Suprapubic skin (tissue), 3 donors: Measurements from ENCODE around the gene CKM.

ENCODE experiments used
- EP300 ChIP-seq: sonication (generic); formaldehyde crosslinking; IDR thresholded peaks from one replicate; pipeline ENCODE4 v1.6.1; 2017; ENCODE audit warnings: antibody characterized with exemption
- TF ChIP-seq, protein P1 (sequence below), 2 donors: fragments of 200-600 bp in 1 of 2; fragments of 450-650 bp in 1 of 2; sonication (generic) in 1 of 2; IDR thresholded peaks; one replicate each; pipeline ENCODE4 v1.5.1; 2016 to 2019; ENCODE audit warnings: antibody characterized with exemption in 2 of 2, mild to moderate bottlenecking in 1 of 2, moderate library complexity in 1 of 2

GRCh38 chr19:45307361-45307760 is 15.3 kb downstream of the CKM start:
- TF ChIP-seq, protein P1, sequence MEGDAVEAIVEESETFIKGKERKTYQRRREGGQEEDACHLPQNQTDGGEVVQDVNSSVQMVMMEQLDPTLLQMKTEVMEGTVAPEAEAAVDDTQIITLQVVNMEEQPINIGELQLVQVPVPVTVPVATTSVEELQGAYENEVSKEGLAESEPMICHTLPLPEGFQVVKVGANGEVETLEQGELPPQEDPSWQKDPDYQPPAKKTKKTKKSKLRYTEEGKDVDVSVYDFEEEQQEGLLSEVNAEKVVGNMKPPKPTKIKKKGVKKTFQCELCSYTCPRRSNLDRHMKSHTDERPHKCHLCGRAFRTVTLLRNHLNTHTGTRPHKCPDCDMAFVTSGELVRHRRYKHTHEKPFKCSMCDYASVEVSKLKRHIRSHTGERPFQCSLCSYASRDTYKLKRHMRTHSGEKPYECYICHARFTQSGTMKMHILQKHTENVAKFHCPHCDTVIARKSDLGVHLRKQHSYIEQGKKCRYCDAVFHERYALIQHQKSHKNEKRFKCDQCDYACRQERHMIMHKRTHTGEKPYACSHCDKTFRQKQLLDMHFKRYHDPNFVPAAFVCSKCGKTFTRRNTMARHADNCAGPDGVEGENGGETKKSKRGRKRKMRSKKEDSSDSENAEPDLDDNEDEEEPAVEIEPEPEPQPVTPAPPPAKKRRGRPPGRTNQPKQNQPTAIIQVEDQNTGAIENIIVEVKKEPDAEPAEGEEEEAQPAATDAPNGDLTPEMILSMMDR (IDR thresholded peaks at IDR 0.05): no peak
- no peak for TF ChIP-seq EP300
